Measurements from ENCODE around the gene POLE3. TPM values are rescaled to one million over a fixed set of nuclear protein-coding genes. Genes with fewer than 3 reads are reported as not detected.

Gene POLE3
- total RNA-seq, 1 donor from 2014 or later: 49.5 TPM

GRCh38 chr9:113427629-113428028 lies 17.2 kb upstream of the POLE3 start:
- Mint-ChIP-seq H3K4me3 (no peak overlapping the region), H3K27me3 (ENCODE audit: low read depth) (no peaks in the 10 kb centered on the region)

GRCh38 chr9:113426701-113427100 lies 16.2 kb upstream of the POLE3 start:
- Mint-ChIP-seq H3K9me3 (no peaks in the 10 kb centered on the region), H3K4me1 (peaks cover 9% of the 10 kb centered on the region), H3K36me3 (no peaks in the 10 kb centered on the region), H3K27ac (no peak overlapping the region), H3K4me3 (no peak overlapping the region), H3K27me3 (ENCODE audit: low read depth) (no peaks in the 10 kb centered on the region)
- TF ChIP-seq CTCF (IDR thresholded peaks at IDR 0.05; ENCODE audit: unreplicated experiment): no peak
- no peak for DNase-seq (ENCODE audit: low spot score in 2 of 2, unreplicated experiment in 2 of 2)

More at GRCh38 chr9:113427629-113428028, 17.2 kb upstream of the POLE3 start:
- no peak for DNase-seq (ENCODE audit: low spot score in 2 of 2, unreplicated experiment in 2 of 2)
- Mint-ChIP-seq H3K9me3 (no peaks in the 10 kb centered on the region), H3K36me3 (no peaks in the 10 kb centered on the region), H3K27ac (no peak overlapping the region), H3K4me1 (peaks cover 9% of the 10 kb centered on the region)
- TF ChIP-seq CTCF (IDR thresholded peaks at IDR 0.05; ENCODE audit: unreplicated experiment): no peak

- no peak for DNase-seq (ENCODE audit: low spot score in 2 of 2, unreplicated experiment in 2 of 2)
- Mint-ChIP-seq H3K36me3 (no peaks in the 10 kb centered on the region), H3K27me3 (ENCODE audit: low read depth) (no peaks in the 10 kb centered on the region), H3K4me3 (no peak overlapping the region), H3K9me3 (no peaks in the 10 kb centered on the region), H3K4me1 (peaks cover 9% of the 10 kb centered on the region), H3K27ac (no peak overlapping the region)
- no peak for TF ChIP-seq CTCF (IDR thresholded peaks at IDR 0.05; ENCODE audit: unreplicated experiment)
Measured at GRCh38 chr9:113425072-113425471, 14.6 kb upstream of the POLE3 start.

- Mint-ChIP-seq H3K27ac (no peak overlapping the region), H3K4me1 (peaks cover 9% of the 10 kb centered on the region), H3K4me3 (no peak overlapping the region), H3K27me3 (ENCODE audit: low read depth) (no peaks in the 10 kb centered on the region), H3K9me3 (no peaks in the 10 kb centered on the region), H3K36me3 (no peaks in the 10 kb centered on the region)
- TF ChIP-seq CTCF (IDR thresholded peaks at IDR 0.05; ENCODE audit: unreplicated experiment): no peak
- no peak for DNase-seq (ENCODE audit: low spot score in 2 of 2, unreplicated experiment in 2 of 2)
Measured at GRCh38 chr9:113421726-113422125, 11.3 kb upstream of the POLE3 start.

- DNase-seq (ENCODE audit: low spot score in 2 of 2, unreplicated experiment in 2 of 2): no peak
- Mint-ChIP-seq H3K27ac (no peak overlapping the region), H3K9me3 (no peaks in the 10 kb centered on the region), H3K36me3 (no peaks in the 10 kb centered on the region), H3K4me1 (no peaks in the 10 kb centered on the region), H3K27me3 (ENCODE audit: low read depth) (no peaks in the 10 kb centered on the region), H3K4me3 (no peak overlapping the region)
- TF ChIP-seq CTCF (IDR thresholded peaks at IDR 0.05; ENCODE audit: unreplicated experiment): no peak
Measured at GRCh38 chr9:113417370-113417769, 6.9 kb upstream of the POLE3 start.

- TF ChIP-seq CTCF (IDR thresholded peaks at IDR 0.05; ENCODE audit: unreplicated experiment): no peak
- DNase-seq (ENCODE audit: low spot score in 2 of 2, unreplicated experiment in 2 of 2): no peak
- Mint-ChIP-seq H3K36me3 (no peaks in the 10 kb centered on the region), H3K9me3 (no peaks in the 10 kb centered on the region), H3K4me1 (no peaks in the 10 kb centered on the region), H3K27ac (no peak overlapping the region), H3K27me3 (ENCODE audit: low read depth) (no peaks in the 10 kb centered on the region), H3K4me3 (no peak overlapping the region)
Measured at GRCh38 chr9:113416149-113416721, 5.8 kb upstream of the POLE3 start.

All from mesothelial cell of epicardium (in vitro differentiated cells).